Vagina (tissue), 2 donors: ENCODE data around the gene TSPAN33. TPM values are rescaled to one million over a fixed set of nuclear protein-coding genes. Genes with fewer than 3 reads are reported as not detected.

Experiments used
- DNase-seq, 2 donors: peaks; one replicate each; pipeline ENCODE4 v3.0.0-alpha.2; 2017; ENCODE audit errors: extremely low spot score in 2 of 2
- H3K27ac ChIP-seq: fragments of 200-600 bp; sonication (generic); one replicate; pipeline ENCODE4 v1.5.1; 2019
- H3K27me3 ChIP-seq: fragments of 200-600 bp; sonication (generic); one replicate; pipeline ENCODE4 v1.5.1; 2019
- H3K36me3 ChIP-seq, 2 donors: fragments of 200-600 bp; sonication (generic); one replicate each; pipeline ENCODE4 v1.5.1; 2017 to 2019
- H3K4me1 ChIP-seq: fragments of 200-600 bp; sonication (generic); one replicate; pipeline ENCODE4 v1.5.1; 2019
- H3K4me3 ChIP-seq, 2 donors: fragments of 200-600 bp; sonication (generic); 1 replicate in 1 of 2; 2 replicates in 1 of 2; pipeline ENCODE4 v1.5.1; 2016 to 2019
- H3K9me3 ChIP-seq: fragments of 200-600 bp; sonication (generic); one replicate; pipeline ENCODE4 v1.5.1; 2019
- POLR2A ChIP-seq, 2 donors: fragments of 450-650 bp; IDR thresholded peaks; one replicate each; pipeline ENCODE4 v1.6.1; 2017; ENCODE audit warnings: antibody characterized with exemption in 2 of 2, mild to moderate bottlenecking in 2 of 2, moderate library complexity in 2 of 2
- POLR2AphosphoS5 ChIP-seq, 2 donors: sonication (generic); formaldehyde crosslinking; IDR thresholded peaks; one replicate each; pipeline ENCODE4 v1.9.0; 2017; ENCODE audit warnings: antibody characterized with exemption in 2 of 2, mild to moderate bottlenecking in 2 of 2, low read depth in 1 of 2; ENCODE audit not compliant: insufficient read depth in 1 of 2
- intact Hi-C: fragments of 100-400 bp; cut with DNase I; formaldehyde crosslinking; loops from one replicate; pipeline ENCODE4 v1.15.1; 2023
- total RNA-seq: library from RNA; depleted of rRNA; stranded (reverse); fragments of >200 nt; gene quantifications from one replicate; pipeline ENCODE4 v1.2.3, GENCODE V29; 2016
- TF ChIP-seq, protein P1 (sequence below), 3 experiments: fragments of 450-650 bp in 2 of 3; fragments of 200-600 bp in 1 of 3; sonication (generic) in 1 of 3; IDR thresholded peaks; one replicate each; pipeline ENCODE4 v1.5.1; 2017 to 2019; ENCODE audit warnings: antibody characterized with exemption in 3 of 3, mild to moderate bottlenecking in 2 of 3, moderate library complexity in 2 of 3

TSPAN33 gene
- total RNA-seq, 1 donor from 2014 or later: 2.7 TPM

DNA sequence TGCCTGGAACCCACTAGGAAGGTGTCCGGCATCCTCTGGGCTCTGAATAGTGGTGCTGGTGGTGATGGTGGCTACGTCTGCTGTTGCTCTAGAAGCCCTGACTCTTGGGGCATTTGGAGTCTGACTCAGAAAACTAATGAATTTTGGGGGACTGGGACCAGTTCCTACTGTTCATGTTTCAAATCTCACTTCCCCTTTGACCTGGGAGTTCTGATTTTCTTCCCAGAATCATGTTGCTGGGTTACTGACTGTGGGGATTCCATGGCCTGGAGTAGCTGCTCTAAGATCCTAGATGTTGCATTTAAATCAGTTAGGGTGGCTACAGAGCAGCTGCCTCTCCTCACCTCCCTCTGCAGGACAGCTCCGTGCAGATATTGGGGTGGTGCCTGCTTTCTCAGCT lies 3.2 kb downstream of the TSPAN33 start:
- H3K9me3 ChIP-seq: no peaks in the 10 kb centered on the region
- H3K4me3 ChIP-seq: no peak overlapping the region
- no peaks in the 10 kb centered on the region for H3K27me3 ChIP-seq
- DNase-seq: no peak
- no peak for TF ChIP-seq POLR2AphosphoS5 (IDR thresholded peaks at IDR 0.05; ENCODE audit: insufficient read depth in 1 of 2, low read depth in 1 of 2)
- TF ChIP-seq, protein P1, sequence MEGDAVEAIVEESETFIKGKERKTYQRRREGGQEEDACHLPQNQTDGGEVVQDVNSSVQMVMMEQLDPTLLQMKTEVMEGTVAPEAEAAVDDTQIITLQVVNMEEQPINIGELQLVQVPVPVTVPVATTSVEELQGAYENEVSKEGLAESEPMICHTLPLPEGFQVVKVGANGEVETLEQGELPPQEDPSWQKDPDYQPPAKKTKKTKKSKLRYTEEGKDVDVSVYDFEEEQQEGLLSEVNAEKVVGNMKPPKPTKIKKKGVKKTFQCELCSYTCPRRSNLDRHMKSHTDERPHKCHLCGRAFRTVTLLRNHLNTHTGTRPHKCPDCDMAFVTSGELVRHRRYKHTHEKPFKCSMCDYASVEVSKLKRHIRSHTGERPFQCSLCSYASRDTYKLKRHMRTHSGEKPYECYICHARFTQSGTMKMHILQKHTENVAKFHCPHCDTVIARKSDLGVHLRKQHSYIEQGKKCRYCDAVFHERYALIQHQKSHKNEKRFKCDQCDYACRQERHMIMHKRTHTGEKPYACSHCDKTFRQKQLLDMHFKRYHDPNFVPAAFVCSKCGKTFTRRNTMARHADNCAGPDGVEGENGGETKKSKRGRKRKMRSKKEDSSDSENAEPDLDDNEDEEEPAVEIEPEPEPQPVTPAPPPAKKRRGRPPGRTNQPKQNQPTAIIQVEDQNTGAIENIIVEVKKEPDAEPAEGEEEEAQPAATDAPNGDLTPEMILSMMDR (IDR thresholded peaks at IDR 0.05): no peak
- no peak for TF ChIP-seq POLR2A (IDR thresholded peaks at IDR 0.05)
- intact Hi-C loops: no loop called here
- peaks cover 21% of the 10 kb centered on the region for H3K4me1 ChIP-seq
- no peaks in the 10 kb centered on the region for H3K36me3 ChIP-seq
- no peak overlapping the region for H3K27ac ChIP-seq

DNA sequence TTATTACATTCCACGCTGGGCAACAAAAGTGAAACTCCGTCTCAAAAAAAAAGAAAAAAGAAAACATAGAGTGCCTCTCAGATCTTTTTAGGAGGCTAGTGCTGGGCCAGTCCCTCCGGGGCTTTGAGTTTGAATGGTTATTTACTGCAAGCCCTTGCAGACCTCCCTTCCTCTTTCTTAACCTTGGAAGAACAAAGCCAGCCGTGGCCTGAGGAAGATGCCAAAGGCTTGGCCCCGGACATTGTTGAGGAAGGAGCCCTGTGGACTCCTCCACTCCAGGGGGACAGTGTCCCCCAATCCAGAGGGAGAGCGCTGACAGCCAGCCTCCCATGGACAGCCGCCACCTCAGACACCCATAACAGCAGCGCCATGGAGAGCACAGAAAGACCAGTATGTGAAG lies 5.0 kb downstream of the TSPAN33 start:
- Histone ChIP-seq H3K4me1 (peaks cover 14% of the 10 kb centered on the region), H3K36me3 (no peaks in the 10 kb centered on the region), H3K27me3 (no peaks in the 10 kb centered on the region), H3K9me3 (no peaks in the 10 kb centered on the region), H3K4me3 (no peak overlapping the region), H3K27ac (no peak overlapping the region)
- DNase-seq: no peak
- intact Hi-C loops: no loop called here
- TF ChIP-seq, protein P1 (IDR thresholded peaks at IDR 0.05): no peak
- TF ChIP-seq POLR2AphosphoS5 (IDR thresholded peaks at IDR 0.05; ENCODE audit: insufficient read depth in 1 of 2, low read depth in 1 of 2): no peak
- no peak for TF ChIP-seq POLR2A (IDR thresholded peaks at IDR 0.05)

DNA sequence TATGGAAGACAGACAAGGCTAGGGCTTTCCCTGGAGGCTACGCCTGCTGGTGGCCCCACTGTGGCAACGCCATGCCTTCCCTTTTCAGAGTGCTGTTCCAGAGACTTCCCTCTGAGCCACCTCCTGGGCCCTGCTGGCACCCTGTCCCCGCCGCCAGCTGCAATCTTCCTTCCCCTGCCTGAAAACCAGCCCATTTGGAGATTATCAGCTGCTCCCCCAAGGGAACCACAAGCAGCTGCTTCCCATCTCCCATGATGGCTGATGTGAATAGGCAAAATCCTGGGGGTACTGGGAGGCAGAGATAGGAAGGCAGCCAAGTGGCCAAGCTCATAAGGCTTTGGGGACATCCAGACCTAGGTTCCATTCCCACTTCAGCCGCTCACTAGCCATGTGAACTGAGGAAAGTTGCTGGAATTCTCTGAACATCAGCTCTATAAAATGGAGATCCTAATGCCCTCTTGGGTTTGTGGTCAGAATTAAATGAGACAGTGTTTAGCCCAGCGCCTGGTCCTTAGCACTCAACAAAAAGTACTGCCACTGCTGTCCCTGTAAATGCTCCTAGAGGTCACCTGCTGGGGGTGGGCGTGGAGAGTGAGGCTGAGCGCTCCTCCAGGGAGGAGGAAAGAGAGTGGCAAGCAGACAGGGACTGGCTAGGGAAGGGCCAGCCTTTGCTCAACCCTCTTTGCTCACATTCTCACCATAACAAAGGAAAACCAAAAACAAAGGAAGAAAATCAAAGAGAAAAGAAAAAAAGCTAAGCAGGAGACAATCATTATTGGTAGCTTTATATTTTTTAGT lies 5.9 kb downstream of the TSPAN33 start:
- H3K27ac ChIP-seq: no peak overlapping the region
- TF ChIP-seq POLR2A (IDR thresholded peaks at IDR 0.05) (no peak), POLR2AphosphoS5 (IDR thresholded peaks at IDR 0.05; ENCODE audit: insufficient read depth in 1 of 2, low read depth in 1 of 2) (no peak)
- TF ChIP-seq, protein P1 (IDR thresholded peaks at IDR 0.05): no peak
- peaks cover 8% of the 10 kb centered on the region for H3K4me1 ChIP-seq
- H3K9me3 ChIP-seq: no peaks in the 10 kb centered on the region
- no peak overlapping the region for H3K4me3 ChIP-seq
- H3K27me3 ChIP-seq: no peaks in the 10 kb centered on the region
- H3K36me3 ChIP-seq: no peaks in the 10 kb centered on the region
- no peak for DNase-seq
- intact Hi-C loops: no loop called here

DNA sequence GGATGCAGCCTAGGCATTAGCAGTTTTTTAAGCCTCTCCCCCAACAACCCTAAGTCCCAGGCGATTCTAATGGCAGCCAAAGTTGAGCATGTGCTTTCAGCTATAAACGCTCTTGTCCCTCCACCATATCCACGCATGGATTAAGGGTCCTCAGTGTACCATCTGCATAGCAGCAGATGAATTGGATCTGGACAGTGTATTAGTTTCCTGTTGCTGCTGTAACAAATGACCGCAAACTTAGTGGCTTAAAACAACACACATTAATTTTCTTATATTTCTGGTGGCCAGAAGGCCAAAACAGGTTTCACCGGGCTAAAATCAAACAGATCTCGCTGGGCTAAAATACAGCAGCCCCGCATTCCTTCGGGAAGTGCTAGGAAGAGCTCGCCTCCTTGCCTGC lies 13.1 kb downstream of the TSPAN33 start:
- TF ChIP-seq, protein P1 (IDR thresholded peaks at IDR 0.05): no peak
- no peak for TF ChIP-seq POLR2AphosphoS5 (IDR thresholded peaks at IDR 0.05; ENCODE audit: insufficient read depth in 1 of 2, low read depth in 1 of 2)
- no peak for TF ChIP-seq POLR2A (IDR thresholded peaks at IDR 0.05)
- H3K27me3 ChIP-seq: no peaks in the 10 kb centered on the region
- H3K36me3 ChIP-seq: no peaks in the 10 kb centered on the region
- H3K4me1 ChIP-seq: no peaks in the 10 kb centered on the region
- no peak overlapping the region for H3K27ac ChIP-seq
- no peaks in the 10 kb centered on the region for H3K9me3 ChIP-seq
- DNase-seq: no peak
- intact Hi-C loops: no loop called here
- H3K4me3 ChIP-seq: no peak overlapping the region

DNA sequence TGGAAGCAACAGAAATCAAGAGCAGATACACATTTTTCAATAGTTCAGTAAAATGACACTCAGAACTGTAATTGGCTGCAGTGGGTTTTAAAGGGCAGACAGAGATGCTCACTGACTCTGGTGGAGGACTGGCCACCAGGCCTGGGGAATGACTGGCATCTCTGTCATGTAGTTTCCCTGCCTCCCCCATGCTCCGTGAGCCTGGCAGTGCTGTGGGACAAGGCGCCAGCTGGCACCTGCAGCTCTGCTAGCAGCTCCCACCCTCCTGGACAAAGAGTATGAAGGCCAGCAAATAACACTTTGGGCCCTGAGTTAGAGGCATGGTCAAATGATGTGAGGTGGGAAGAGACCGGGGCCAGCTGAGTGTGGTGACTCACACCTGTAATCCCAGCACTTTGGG lies 15.0 kb downstream of the TSPAN33 start:
- no peaks in the 10 kb centered on the region for H3K9me3 ChIP-seq
- H3K4me3 ChIP-seq: no peak overlapping the region
- no peaks in the 10 kb centered on the region for H3K27me3 ChIP-seq
- H3K4me1 ChIP-seq: no peaks in the 10 kb centered on the region
- no peaks in the 10 kb centered on the region for H3K36me3 ChIP-seq
- no peak for TF ChIP-seq POLR2A (IDR thresholded peaks at IDR 0.05)
- no peak for TF ChIP-seq POLR2AphosphoS5 (IDR thresholded peaks at IDR 0.05; ENCODE audit: insufficient read depth in 1 of 2, low read depth in 1 of 2)
- TF ChIP-seq, protein P1 (IDR thresholded peaks at IDR 0.05): no peak
- DNase-seq: no peak
- intact Hi-C loops: no loop called here
- H3K27ac ChIP-seq: no peak overlapping the region
